ENCODE measurements around the gene C12orf43.

GRCh38 chr12:120970310-120970709 is 46.0 kb downstream of the C12orf43 start:
- no peak for TF ChIP-seq POLR2A (IDR thresholded peaks at IDR 0.05; ENCODE audit: low read length)
- TF ChIP-seq GATA1 (IDR thresholded peaks at IDR 0.05; ENCODE audit: low read depth, low read length) = no peak

Data from erythroblast (primary cell).